Mammary epithelial cell (primary cell): ENCODE data around the gene MUC13.

ENCODE experiments used
- CTCF ChIP-seq, 2 donors: IDR thresholded peaks in 1 of 2; conservative IDR thresholded peaks in 1 of 2; 2 replicates each; pipeline ENCODE4 v1.5.1; 2011 to 2012; ENCODE audit warnings: inconsistent platforms in 2 of 2, low read length in 2 of 2, mild to moderate bottlenecking in 2 of 2, control low read depth in 1 of 2, low read depth in 1 of 2; ENCODE audit not compliant: insufficient read depth in 1 of 2; ENCODE audit errors: extremely low read depth in 1 of 2
- EZH2 ChIP-seq: IDR thresholded peaks from 2 replicates; pipeline ENCODE4 v1.6.1; 2012; ENCODE audit warnings: low read length, inconsistent platforms, borderline replicate concordance

GRCh38 chr3:124886168-124887056 is 48.1 kb downstream of the MUC13 start:
- TF ChIP-seq CTCF (conservative IDR thresholded peaks at IDR 0.05 in 1 of 2, IDR thresholded peaks at IDR 0.05 in 1 of 2; ENCODE audit: extremely low read depth in 1 of 2, insufficient read depth in 1 of 2, low read depth in 1 of 2, low read length in 2 of 2) (no peak), EZH2 (no peak)
